Neural cell (in vitro differentiated cells): ENCODE results near the gene ICA1. TPM values are rescaled to one million over a fixed set of nuclear protein-coding genes. Genes with fewer than 3 reads are reported as not detected.

Experiments
- H2AFZ ChIP-seq: fragments of 200-600, 300-800 bp; sonication (generic), shearing (Covaris generic); 2 replicates; pipeline ENCODE4 v1.6.0; 2014; ENCODE audit warnings: low read depth, mild to moderate bottlenecking, antibody characterized with exemption, low read length, moderate library complexity
- H3F3A ChIP-seq: fragments of 200-600 bp; shearing (Covaris generic); 2 replicates; pipeline ENCODE4 v1.6.1; 2016; ENCODE audit warnings: mild to moderate bottlenecking, moderate library complexity, mixed read lengths, antibody characterized with exemption, low read length; ENCODE audit not compliant: insufficient read depth, poor library complexity, severe bottlenecking
- H3K27ac ChIP-seq: fragments of 200-600, 300-800 bp; sonication (generic), shearing (Covaris generic); 2 replicates; pipeline ENCODE4 v1.5.1; 2014; ENCODE audit warnings: mild to moderate bottlenecking, low read length, moderate library complexity
- H3K27me3 ChIP-seq: fragments of 300-800, 200-600 bp; sonication (generic), shearing (Covaris generic); 2 replicates; pipeline ENCODE4 v1.6.0; 2014; ENCODE audit warnings: mild to moderate bottlenecking, low read depth, low read length, moderate library complexity; ENCODE audit not compliant: insufficient read depth
- H3K36me3 ChIP-seq: fragments of 300-800, 200-600 bp; sonication (generic), shearing (Covaris generic); 2 replicates; pipeline ENCODE4 v1.5.1; 2014; ENCODE audit warnings: mild to moderate bottlenecking, antibody characterized with exemption, low read length, moderate library complexity; ENCODE audit not compliant: insufficient read depth
- H3K4me2 ChIP-seq: fragments of 300-800, 200-600 bp; sonication (generic), shearing (Covaris generic); 2 replicates; pipeline ENCODE4 v1.6.0; 2014; ENCODE audit warnings: mild to moderate bottlenecking, low read length
- H3K4me3 ChIP-seq: fragments of 300-800, 200-600 bp; sonication (generic), shearing (Covaris generic); 2 replicates; pipeline ENCODE4 v1.5.1; 2014; ENCODE audit warnings: mild to moderate bottlenecking, low read length, moderate library complexity
- H3K79me2 ChIP-seq: fragments of 200-600 bp; shearing (Covaris generic); replicated peaks from 2 replicates; pipeline ENCODE4 v1.6.0; 2014; ENCODE audit warnings: mild to moderate bottlenecking, low read length, moderate library complexity; ENCODE audit not compliant: insufficient read depth
- H3K9ac ChIP-seq: fragments of 300-800, 200-600 bp; sonication (generic), shearing (Covaris generic); 2 replicates; pipeline ENCODE4 v1.6.1; 2016; ENCODE audit warnings: mild to moderate bottlenecking, low read length, mixed read lengths
- H3K9me2 ChIP-seq: fragments of 200-600 bp; shearing (Covaris generic); 2 replicates; pipeline ENCODE4 v1.6.1; 2016; ENCODE audit warnings: mild to moderate bottlenecking, low read length, mixed read lengths; ENCODE audit not compliant: insufficient read depth
- H3K9me3 ChIP-seq: fragments of 200-600, 300-800 bp; sonication (generic), shearing (Covaris generic); 2 replicates; pipeline ENCODE4 v1.6.1; 2016; ENCODE audit warnings: mild to moderate bottlenecking, mixed run types, low read length, moderate library complexity, mixed read lengths
- H4K20me1 ChIP-seq: fragments of 200-600 bp; shearing (Covaris generic); 2 replicates; pipeline ENCODE4 v1.6.1; 2016; ENCODE audit warnings: mild to moderate bottlenecking, mixed run types; ENCODE audit not compliant: insufficient read depth
- CTCF ChIP-seq: fragments of 450-650 bp; IDR thresholded peaks from 2 replicates; pipeline ENCODE4 v1.5.1; 2014; ENCODE audit warnings: antibody characterized with exemption, mild to moderate bottlenecking, moderate library complexity; ENCODE audit not compliant: poor library complexity, severe bottlenecking
- EZH2 ChIP-seq: fragments of 200-600, 300-800 bp; shearing (Covaris generic), sonication (generic); IDR thresholded peaks from 2 replicates; pipeline ENCODE4 v1.6.1; 2014; ENCODE audit warnings: antibody characterized with exemption, low read length, borderline replicate concordance, mild to moderate bottlenecking; ENCODE audit not compliant: insufficient read depth, poor library complexity, severe bottlenecking
- MXI1 ChIP-seq: fragments of 450-650 bp; conservative IDR thresholded peaks from 2 replicates; pipeline ENCODE4 v1.6.1; 2014; ENCODE audit warnings: antibody characterized with exemption, mild to moderate bottlenecking; ENCODE audit not compliant: poor library complexity, severe bottlenecking
- POLR2AphosphoS5 ChIP-seq: IDR thresholded peaks from 2 replicates; pipeline ENCODE4 v1.6.1; 2012
- RAD21 ChIP-seq: fragments of 450-650 bp; conservative IDR thresholded peaks from 2 replicates; pipeline ENCODE4 v1.6.1; 2014; ENCODE audit warnings: antibody characterized with exemption, mild to moderate bottlenecking, moderate library complexity
- REST ChIP-seq: IDR thresholded peaks from 2 replicates; pipeline ENCODE4 v1.6.1; 2012; ENCODE audit warnings: borderline replicate concordance
- SMC3 ChIP-seq: fragments of 450-650 bp; conservative IDR thresholded peaks from 2 replicates; pipeline ENCODE4 v1.6.1; 2014; ENCODE audit warnings: antibody characterized with exemption, mild to moderate bottlenecking, moderate library complexity; ENCODE audit not compliant: poor library complexity
- TAF1 ChIP-seq: IDR thresholded peaks from 2 replicates; pipeline ENCODE4 v1.6.1; 2012; ENCODE audit warnings: low read depth
- polyA plus RNA-seq: library from polyadenylated mRNA; depleted of rRNA; stranded (reverse); fragments of >200 nt; gene quantifications from 2 replicates; pipeline ENCODE4 v1.2.3, GENCODE V29; 2014

ICA1 gene
- polyA plus RNA-seq, 1 donor from 2014 or later = 18.6 TPM

DNA sequence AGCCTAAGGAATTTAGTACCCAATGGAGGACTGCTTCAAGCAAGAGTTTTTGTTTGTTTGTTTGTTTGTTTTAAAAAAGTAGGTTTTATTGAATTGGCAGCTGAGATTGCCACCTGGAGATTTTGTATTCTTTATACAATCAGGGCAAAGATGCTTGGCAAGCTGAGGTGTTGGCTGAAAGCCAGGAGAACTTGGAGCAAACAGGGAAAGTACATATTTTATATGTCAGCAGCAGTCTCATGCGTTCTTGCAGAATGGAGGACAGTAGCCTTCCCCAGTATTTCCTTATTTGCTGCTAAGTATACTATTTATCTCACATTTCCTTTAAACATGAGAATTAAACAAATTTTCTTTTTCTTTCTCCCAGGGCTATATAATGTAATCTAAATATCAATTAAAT lies 22.6 kb upstream of the ICA1 start:
- Histone ChIP-seq H2AFZ (no peak overlapping the region), H3K79me2 (no peaks in the 10 kb centered on the region), H3K36me3 (no peaks in the 10 kb centered on the region)

GRCh38 chr7:8283968-8284367 lies 22.0 kb upstream of the ICA1 start:
- no peak overlapping the region for H2AFZ ChIP-seq

More for the DNA sequence above, 22.6 kb upstream of the ICA1 start:
- no peaks in the 10 kb centered on the region for H3F3A ChIP-seq
- no peaks in the 10 kb centered on the region for H3K27me3 ChIP-seq
- TF ChIP-seq POLR2AphosphoS5 = no peak
- no peaks in the 10 kb centered on the region for H3K9me2 ChIP-seq
- no peaks in the 10 kb centered on the region for H4K20me1 ChIP-seq
- no peak overlapping the region for H3K27ac ChIP-seq
- H3K9ac ChIP-seq = no peak overlapping the region
- no peak overlapping the region for H3K4me3 ChIP-seq
- no peak overlapping the region for H3K4me2 ChIP-seq
- H3K9me3 ChIP-seq = no peaks in the 10 kb centered on the region

More at GRCh38 chr7:8283968-8284367, 22.0 kb upstream of the ICA1 start:
- Histone ChIP-seq H3K79me2 (no peaks in the 10 kb centered on the region), H3K9me3 (no peaks in the 10 kb centered on the region), H3K36me3 (no peaks in the 10 kb centered on the region), H3K4me3 (no peak overlapping the region), H3F3A (no peaks in the 10 kb centered on the region), H3K9ac (no peak overlapping the region), H3K4me2 (no peak overlapping the region), H3K27me3 (no peaks in the 10 kb centered on the region), H3K9me2 (no peaks in the 10 kb centered on the region), H3K27ac (no peak overlapping the region), H4K20me1 (no peaks in the 10 kb centered on the region)
- TF ChIP-seq SMC3 (no peak), EZH2 (no peak), REST (no peak), CTCF (no peak), MXI1 (no peak), POLR2AphosphoS5 (no peak), TAF1 (no peak), RAD21 (no peak)
